C4-2B (cell line): Measurements from ENCODE around the gene RRM1.

Experiments used
- H3K27ac ChIP-seq: fragments of 450-650 bp; 2 replicates; pipeline ENCODE4 v1.5.1; 2017
- ZFX ChIP-seq: fragments of 450-650 bp; IDR thresholded peaks from 2 replicates; pipeline ENCODE4 v1.6.1; 2017
- TF ChIP-seq, protein P1 (sequence below): fragments of 450-650 bp; conservative IDR thresholded peaks from 2 replicates; pipeline ENCODE4 v1.5.1; 2017; ENCODE audit warnings: mild to moderate bottlenecking

RRM1 gene

DNA sequence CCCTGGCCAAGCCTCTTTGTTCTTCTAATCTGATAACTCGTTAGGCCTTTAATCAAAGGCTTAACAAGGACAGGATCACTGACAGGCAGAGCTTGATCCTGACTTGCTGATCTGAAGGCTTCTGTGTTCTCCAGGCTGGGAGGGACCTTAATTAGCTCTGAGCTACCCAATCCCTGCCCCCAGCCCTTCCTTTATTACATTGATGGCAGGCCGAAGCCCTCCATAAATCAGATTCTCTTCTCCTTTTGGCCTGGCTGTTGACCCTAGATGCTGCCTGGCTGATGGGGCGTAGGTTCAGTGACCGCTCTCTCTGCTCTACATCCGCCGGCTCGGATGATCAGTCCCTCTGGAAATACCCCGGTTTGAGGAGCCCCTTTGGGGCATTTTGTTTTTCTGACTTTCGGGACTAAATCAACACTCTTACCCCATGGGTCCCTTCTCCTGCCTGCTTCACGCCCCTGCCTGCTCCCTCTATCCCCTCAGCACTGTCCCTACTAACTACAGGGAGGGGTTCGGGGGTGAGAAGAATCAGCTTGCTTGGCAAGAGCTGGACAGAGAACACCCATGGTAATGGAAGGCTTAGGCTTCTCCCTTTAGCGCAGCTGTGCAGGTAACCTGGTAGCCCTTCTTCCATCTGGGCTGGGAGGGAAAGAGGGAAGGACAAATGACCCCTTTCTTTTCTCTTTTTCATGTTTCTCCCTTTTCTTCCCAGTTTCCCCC lies 10.0 kb upstream of the RRM1 start:
- no peak overlapping the region for H3K27ac ChIP-seq
- TF ChIP-seq, protein P1, sequence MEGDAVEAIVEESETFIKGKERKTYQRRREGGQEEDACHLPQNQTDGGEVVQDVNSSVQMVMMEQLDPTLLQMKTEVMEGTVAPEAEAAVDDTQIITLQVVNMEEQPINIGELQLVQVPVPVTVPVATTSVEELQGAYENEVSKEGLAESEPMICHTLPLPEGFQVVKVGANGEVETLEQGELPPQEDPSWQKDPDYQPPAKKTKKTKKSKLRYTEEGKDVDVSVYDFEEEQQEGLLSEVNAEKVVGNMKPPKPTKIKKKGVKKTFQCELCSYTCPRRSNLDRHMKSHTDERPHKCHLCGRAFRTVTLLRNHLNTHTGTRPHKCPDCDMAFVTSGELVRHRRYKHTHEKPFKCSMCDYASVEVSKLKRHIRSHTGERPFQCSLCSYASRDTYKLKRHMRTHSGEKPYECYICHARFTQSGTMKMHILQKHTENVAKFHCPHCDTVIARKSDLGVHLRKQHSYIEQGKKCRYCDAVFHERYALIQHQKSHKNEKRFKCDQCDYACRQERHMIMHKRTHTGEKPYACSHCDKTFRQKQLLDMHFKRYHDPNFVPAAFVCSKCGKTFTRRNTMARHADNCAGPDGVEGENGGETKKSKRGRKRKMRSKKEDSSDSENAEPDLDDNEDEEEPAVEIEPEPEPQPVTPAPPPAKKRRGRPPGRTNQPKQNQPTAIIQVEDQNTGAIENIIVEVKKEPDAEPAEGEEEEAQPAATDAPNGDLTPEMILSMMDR = no peak
- TF ChIP-seq ZFX = no peak

DNA sequence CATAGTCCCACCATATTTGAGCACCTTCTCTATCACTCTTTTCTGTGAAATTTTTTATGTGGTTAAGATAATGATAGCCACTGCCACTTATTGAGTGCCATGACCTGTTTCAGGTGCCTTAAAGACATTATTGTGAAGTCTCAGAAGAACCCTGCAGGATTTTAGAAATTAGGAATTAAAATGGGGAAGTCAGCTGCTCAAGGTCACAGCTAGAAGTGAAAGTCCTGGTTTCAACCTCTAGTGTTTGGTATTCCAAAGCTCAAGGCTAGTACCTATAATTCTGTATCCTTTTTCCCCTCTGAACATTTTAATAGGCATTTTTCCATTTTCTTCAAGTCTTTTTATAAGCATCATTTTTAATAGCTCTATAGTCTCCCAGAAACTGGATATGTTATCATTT lies 9.0 kb upstream of the RRM1 start:
- TF ChIP-seq, protein P1 = no peak
- TF ChIP-seq ZFX = no peak
- no peak overlapping the region for H3K27ac ChIP-seq

DNA sequence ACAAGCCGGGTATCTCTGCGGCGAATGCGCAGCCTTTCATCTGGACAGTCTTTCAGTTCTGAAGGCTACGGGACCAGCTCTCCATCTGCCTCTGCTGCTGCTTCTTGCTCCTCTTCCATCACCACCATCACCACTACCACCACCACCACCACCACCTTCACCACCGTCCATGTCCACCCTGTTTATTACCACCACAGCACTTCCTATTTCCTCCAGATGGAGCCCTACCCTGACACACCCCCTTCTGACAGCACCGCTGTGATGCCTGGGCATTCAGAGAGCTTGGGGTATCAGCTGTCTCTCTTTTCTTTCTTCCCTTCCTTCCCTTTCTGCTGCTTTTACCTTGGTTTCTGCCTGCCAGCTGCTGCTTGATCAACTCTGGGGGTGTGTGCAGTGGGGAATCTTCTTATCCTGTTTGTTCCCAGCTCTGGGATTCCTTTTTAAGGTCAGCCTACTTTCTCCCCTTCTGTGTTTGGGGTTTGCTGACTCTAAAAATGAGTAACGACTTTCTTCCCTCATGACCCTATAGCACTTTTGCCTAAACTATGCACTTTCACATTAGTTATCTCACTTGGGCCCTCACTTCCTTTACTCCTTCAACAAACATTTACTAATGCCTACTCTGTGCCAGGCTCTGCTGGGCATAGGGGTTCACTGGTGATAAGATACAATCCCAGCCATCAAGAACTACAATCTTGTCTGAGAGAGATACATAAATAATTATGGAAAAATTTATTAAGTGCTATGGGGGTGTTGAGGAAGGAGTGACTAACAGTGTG lies 7.8 kb upstream of the RRM1 start:
- H3K27ac ChIP-seq = no peak overlapping the region
- TF ChIP-seq, protein P1 = no peak
- TF ChIP-seq ZFX = no peak

DNA sequence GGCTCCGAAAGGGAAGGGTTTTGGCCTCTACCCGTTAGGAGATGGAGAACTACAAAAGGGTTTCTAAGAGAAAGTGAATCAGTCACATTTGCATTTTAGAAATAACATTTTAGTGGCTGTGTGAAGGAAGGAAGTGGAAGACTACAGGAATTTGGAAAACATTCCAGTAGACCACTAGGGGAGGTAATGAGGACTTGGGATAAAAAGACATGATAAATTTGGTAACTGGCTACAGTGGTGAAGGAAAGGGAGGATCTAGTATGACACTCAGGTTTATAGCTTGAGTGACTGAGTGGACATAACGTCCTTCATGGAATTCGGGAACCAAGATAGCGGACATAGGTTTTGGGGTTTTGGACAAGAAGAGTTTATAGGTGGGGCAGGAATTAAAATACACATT lies 7.0 kb upstream of the RRM1 start:
- no peak for TF ChIP-seq ZFX
- TF ChIP-seq, protein P1 = no peak; the same call in 1 of the 2 replicates
- H3K27ac ChIP-seq = no peak overlapping the region

DNA sequence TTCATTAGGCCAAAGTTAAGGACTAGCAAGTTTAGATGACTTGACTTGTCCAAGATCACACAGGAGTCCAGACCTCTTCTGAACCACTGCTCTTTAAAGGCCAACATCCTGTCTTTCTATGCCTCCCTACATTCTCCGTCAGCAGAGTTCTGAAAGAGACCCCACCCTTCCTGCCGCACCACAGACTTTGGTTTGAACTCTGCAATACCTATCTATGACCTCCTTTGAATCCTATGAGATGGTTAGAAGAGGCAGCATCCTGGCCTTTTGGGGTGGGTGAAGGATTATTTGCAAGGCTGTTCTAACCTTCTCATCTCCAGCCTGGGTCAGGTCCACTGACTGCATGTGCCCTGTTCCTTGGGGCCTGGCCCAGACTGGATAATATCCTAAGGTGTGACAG lies 4.3 kb upstream of the RRM1 start:
- H3K27ac ChIP-seq = no peak overlapping the region
- no peak for TF ChIP-seq ZFX
- TF ChIP-seq, protein P1 = no peak

DNA sequence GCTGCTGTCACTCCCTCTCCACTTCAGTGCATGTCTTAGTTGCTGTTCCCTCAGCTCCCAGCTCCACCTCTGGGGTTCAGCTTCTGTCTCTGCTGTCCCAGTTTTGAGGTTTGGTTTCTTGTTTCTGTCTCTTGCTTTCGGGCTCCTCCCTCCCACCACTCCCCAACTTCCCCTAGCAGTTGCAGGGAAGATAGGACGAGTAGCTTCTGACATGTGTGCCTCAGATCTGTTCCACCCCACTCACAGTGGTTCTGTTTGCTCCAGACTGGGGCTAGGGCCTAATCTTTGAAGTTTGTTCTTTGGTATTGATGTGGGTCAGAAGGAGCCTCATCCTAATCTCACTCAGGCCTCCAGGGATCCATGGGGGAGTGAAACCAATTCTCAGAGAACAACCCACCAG lies 2.6 kb upstream of the RRM1 start:
- H3K27ac ChIP-seq = no peak overlapping the region
- TF ChIP-seq, protein P1 = no peak
- TF ChIP-seq ZFX = no peak
